ENCODE results near the gene LRP1.

Gene LRP1

DNA sequence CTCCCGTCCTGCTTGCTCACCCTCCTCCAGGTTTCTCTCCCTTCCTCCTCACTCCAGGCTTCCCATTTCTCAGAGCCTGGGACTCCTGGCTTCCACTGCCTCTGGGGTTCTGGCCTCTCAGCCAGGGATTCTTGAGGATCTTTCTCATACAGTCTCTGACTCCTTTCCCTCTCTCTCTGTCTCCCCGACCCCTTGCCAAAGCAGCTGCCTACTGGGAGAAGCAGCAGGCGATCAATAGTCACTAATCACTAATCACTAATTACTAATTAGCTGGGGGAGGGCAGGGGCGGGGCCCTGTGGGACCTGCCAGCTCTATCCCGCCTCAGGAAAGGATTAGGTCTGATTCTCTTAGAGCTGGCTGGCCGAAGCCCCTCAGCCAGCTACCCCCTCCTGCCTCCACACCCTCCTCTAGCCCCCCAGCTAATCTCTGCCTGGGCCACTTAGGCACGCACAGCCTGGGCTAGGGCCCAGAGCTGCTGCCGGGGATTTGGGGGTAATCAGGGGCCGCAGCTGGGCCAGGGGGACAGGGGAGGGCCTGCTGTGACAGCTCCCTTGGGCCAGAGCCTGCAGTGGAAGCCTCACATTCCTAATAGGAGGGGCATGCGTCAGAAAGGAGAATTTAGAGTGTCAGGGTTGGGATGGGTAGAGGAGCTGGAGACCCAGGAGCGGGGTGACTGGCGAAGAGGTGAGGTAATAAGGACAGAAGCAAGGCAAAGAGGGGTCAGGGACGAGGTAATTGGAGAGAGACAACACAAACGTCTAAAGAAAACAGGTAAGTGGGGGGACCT is 91.1 kb downstream of the LRP1 start:
- Mint-ChIP-seq H3K4me1 (ENCODE audit: low read depth) (peaks cover 45% of the 10 kb centered on the region), H3K4me3 (no peak overlapping the region)

GRCh38 chr12:57219993-57220754 is 91.9 kb downstream of the LRP1 start:
- H3K4me1 Mint-ChIP-seq (ENCODE audit: low read depth), result peaks cover 48% of the 10 kb centered on the region
- no peak overlapping the region for H3K4me3 Mint-ChIP-seq
- no peak overlapping the region for H3K27ac Mint-ChIP-seq
- H3K9me3 Mint-ChIP-seq, result no peaks in the 10 kb centered on the region
- peaks cover 90% of the 10 kb centered on the region for H3K27me3 Mint-ChIP-seq
- H3K36me3 Mint-ChIP-seq (ENCODE audit: low read depth), result no peaks in the 10 kb centered on the region
- DNase-seq, result no peak

More for the DNA sequence above, 91.1 kb downstream of the LRP1 start:
- H3K36me3 Mint-ChIP-seq (ENCODE audit: low read depth), result no peaks in the 10 kb centered on the region
- H3K27ac Mint-ChIP-seq, result no peak overlapping the region
- no peaks in the 10 kb centered on the region for H3K9me3 Mint-ChIP-seq
- no peak for DNase-seq
- peaks cover 91% of the 10 kb centered on the region for H3K27me3 Mint-ChIP-seq

DNA sequence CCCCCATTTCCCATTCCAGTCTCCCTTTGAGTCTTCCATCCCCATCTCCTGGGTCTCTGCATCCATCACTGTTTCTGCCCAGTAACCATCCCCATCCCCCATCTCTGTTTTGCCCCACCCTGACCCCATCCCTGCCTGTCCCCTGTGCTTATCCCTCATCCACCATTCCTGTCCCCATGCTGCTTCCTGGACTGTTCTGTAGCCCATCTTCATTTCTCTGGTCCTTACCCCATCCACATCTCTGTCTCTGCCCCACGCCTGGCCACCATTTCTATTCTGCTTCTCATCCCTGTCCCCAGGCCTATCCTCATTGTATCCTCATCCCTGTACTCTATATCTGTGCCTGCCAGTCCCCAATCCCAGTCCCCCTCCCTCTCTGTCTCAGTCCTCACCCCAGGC is 92.5 kb downstream of the LRP1 start:
- H3K4me1 Mint-ChIP-seq (ENCODE audit: low read depth), result peaks cover 46% of the 10 kb centered on the region
- H3K27ac Mint-ChIP-seq, result no peak overlapping the region
- no peak overlapping the region for H3K4me3 Mint-ChIP-seq
- no peak for DNase-seq
- H3K27me3 Mint-ChIP-seq, result peaks cover 89% of the 10 kb centered on the region
- H3K9me3 Mint-ChIP-seq, result no peaks in the 10 kb centered on the region
- H3K36me3 Mint-ChIP-seq (ENCODE audit: low read depth), result no peaks in the 10 kb centered on the region

DNA sequence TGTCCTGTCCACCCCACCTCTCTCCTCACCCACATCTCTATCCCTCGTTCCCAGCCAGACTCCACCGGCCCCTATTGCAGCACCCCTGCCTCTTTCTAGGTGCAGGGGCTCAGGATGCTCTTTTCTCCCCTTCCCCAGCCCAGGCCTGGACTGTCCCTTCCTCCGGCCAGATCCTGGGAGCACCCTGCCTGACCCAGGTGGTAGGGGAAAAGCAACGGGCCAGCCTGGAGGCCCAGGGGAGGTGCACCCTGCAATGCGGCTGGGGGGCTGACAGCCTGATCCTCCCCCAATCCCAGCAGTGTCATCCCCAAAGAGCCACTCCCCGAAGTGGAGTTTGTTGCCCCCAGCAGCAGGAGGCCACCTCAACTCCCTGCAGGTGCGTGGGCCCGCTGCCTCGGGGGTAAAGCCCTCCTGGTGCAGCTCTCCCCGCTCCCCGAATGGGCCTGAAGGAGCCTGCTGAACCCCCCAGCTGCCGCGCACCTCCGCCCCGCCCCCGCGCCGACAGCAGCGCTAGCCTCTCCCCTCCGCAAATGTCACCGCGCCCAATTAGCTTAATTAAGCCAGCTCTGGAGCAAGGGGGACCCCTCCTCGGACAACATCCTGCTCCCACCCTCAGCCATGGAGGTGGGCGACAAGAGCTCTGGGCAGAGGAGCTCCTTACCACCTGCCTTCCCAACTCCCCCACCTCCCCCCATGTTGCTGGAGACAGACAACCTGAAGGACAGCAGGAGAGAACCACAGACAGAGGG is 93.1 kb downstream of the LRP1 start:
- Mint-ChIP-seq H3K4me3 (no peak overlapping the region), H3K9me3 (no peaks in the 10 kb centered on the region), H3K27me3 (peaks cover 91% of the 10 kb centered on the region), H3K4me1 (ENCODE audit: low read depth) (peaks cover 47% of the 10 kb centered on the region), H3K36me3 (ENCODE audit: low read depth) (no peaks in the 10 kb centered on the region), H3K27ac (no peak overlapping the region)
- no peak for DNase-seq

GRCh38 chr12:57222286-57223190 is 94.3 kb downstream of the LRP1 start:
- Mint-ChIP-seq H3K4me3 (no peak overlapping the region), H3K36me3 (ENCODE audit: low read depth) (no peaks in the 10 kb centered on the region), H3K27me3 (peaks cover 93% of the 10 kb centered on the region), H3K4me1 (ENCODE audit: low read depth) (peaks cover 50% of the 10 kb centered on the region), H3K27ac (no peak overlapping the region), H3K9me3 (no peaks in the 10 kb centered on the region)
- DNase-seq, result no peak

GRCh38 chr12:57223191-57224165 is 95.2 kb downstream of the LRP1 start:
- no peak overlapping the region for H3K4me3 Mint-ChIP-seq
- H3K27me3 Mint-ChIP-seq, result peaks cover 86% of the 10 kb centered on the region
- H3K36me3 Mint-ChIP-seq (ENCODE audit: low read depth), result no peaks in the 10 kb centered on the region
- no peaks in the 10 kb centered on the region for H3K9me3 Mint-ChIP-seq
- H3K4me1 Mint-ChIP-seq (ENCODE audit: low read depth), result peaks cover 52% of the 10 kb centered on the region
- H3K27ac Mint-ChIP-seq, result no peak overlapping the region
- no peak for DNase-seq

DNA sequence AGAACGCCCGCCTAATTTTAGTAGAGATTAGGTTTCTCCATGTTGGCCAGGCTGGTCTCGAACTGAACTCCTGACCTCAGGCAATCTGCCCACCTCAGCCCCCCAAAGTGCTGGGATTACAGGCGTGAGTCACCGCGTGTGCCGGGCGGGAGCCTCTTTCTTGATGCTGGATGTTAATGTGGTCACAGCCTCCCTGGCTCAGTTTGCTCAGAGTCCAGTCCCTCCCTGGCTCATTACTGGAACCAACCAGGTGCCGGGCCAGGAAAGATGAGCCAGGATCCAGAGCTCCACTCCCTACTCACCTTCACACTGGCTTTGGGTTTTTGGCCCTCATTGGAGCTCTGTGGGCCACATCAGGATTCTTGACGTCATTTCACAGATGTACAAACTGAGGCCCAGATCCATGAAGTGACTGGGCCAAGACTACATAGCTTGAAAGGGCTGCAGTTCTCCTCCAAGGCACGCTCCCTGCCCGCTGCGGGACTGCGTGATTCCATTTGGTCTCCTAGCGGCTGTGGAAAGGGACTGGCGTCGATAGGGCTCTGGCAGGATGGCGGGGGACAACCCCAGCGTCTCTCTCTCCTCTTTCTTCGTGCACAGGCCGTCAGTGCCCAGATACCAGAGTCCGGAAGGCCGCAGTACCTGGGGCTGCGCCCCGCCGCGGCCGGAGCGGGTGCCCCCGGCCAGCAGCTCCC is 96.1 kb downstream of the LRP1 start:
- Mint-ChIP-seq H3K27ac (no peak overlapping the region), H3K4me1 (ENCODE audit: low read depth) (peaks cover 61% of the 10 kb centered on the region), H3K9me3 (no peaks in the 10 kb centered on the region), H3K36me3 (ENCODE audit: low read depth) (peaks cover 3% of the 10 kb centered on the region), H3K4me3 (no peak overlapping the region), H3K27me3 (peaks cover 76% of the 10 kb centered on the region)
- DNase-seq, result no peak

- Mint-ChIP-seq H3K27me3 (peaks cover 71% of the 10 kb centered on the region), H3K9me3 (no peaks in the 10 kb centered on the region), H3K4me1 (ENCODE audit: low read depth) (peaks cover 60% of the 10 kb centered on the region), H3K4me3 (peak overlapping the region; percentile 35), H3K27ac (no peak overlapping the region), H3K36me3 (ENCODE audit: low read depth) (peaks cover 10% of the 10 kb centered on the region)
- DNase-seq, result peak; percentile 72
These were observed 96.8 kb downstream of the LRP1 start for GRCh38 chr12:57224973-57225679.

DNA sequence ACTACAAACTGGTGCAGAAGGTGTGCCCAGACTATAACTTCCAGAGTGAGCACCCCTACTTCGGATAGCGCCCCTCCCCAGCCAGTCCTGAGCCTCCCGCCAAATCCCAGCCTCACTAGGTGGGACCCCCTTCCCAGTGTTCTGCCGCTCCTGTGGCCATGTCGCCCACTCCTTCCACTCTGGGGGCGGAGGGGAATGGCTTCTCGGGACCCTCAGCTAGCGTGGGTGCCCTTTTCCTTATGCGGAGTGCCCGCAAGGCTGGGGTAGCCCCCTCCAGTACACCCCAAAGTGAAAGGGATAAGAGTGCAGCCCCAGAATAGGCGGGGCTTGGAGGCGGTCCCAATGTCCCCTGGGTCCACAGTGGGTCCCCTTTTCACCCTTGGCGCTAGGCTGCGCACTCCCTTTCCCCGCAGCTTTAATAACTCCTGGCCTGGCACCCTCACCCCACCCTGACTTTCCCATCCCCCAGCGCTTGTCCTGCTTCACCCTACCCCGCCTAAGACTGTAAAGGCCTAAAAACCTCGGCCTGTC is 97.5 kb downstream of the LRP1 start:
- Mint-ChIP-seq H3K4me1 (ENCODE audit: low read depth) (peaks cover 63% of the 10 kb centered on the region), H3K36me3 (ENCODE audit: low read depth) (peaks cover 16% of the 10 kb centered on the region), H3K27me3 (peaks cover 67% of the 10 kb centered on the region), H3K4me3 (peak overlapping the region; percentile 29), H3K27ac (no peak overlapping the region), H3K9me3 (no peaks in the 10 kb centered on the region)
- DNase-seq, result no peak

DNA sequence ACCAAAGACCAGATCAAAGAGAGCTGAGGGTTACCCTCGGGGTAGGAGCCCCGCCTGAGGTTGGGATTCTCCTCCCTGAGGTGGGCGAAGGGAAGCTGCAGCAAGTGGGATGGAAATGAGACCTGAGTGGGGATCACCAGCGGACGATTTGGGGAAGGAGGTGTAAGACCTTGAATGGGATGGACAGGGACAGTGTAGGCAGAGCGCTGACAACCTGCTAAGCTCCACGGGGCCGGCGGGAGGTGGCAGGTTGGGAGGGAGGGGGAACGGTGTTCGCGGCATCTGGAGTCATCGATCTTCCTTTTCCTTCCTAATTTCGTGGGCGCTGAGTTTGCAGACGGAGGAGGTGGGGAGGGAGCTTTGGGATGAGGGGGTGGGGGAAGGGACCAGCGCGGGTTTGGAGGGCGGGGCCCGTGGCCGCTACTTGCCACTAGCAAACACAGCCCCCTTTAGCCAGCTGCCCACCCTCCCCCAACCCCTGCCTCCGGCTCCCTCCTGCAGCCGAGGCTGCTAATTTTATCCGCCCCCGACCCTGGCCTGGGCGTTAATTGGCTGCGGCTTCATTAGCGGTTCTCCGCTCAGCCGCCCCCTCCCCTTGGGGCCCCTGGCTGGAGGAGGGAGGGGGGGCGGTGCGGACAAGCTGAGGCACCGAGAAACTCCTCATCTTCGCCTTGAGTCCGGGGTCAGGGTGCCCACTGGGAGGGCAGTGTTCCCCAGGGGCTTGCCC is 98.5 kb downstream of the LRP1 start:
- DNase-seq, result no peak
- Mint-ChIP-seq H3K4me1 (ENCODE audit: low read depth) (peaks cover 64% of the 10 kb centered on the region), H3K36me3 (ENCODE audit: low read depth) (peaks cover 26% of the 10 kb centered on the region), H3K9me3 (no peaks in the 10 kb centered on the region), H3K4me3 (peak overlapping the region; percentile 35), H3K27me3 (peaks cover 57% of the 10 kb centered on the region), H3K27ac (no peak overlapping the region)

GRCh38 chr12:57227315-57228115 is 99.2 kb downstream of the LRP1 start:
- Mint-ChIP-seq H3K4me1 (ENCODE audit: low read depth) (peaks cover 67% of the 10 kb centered on the region), H3K4me3 (no peak overlapping the region), H3K9me3 (no peaks in the 10 kb centered on the region), H3K36me3 (ENCODE audit: low read depth) (peaks cover 34% of the 10 kb centered on the region), H3K27me3 (peaks cover 49% of the 10 kb centered on the region), H3K27ac (no peak overlapping the region)
- DNase-seq, result no peak
